GM21786 (cell line): Measurements from ENCODE around the gene UBE2D3.

Experiments
- ATAC-seq: cut with Tn5 transposase; IDR thresholded peaks from one replicate; pipeline ENCODE4 v1.9.1; 2021; ENCODE audit not compliant: unreplicated experiment

UBE2D3 gene

DNA sequence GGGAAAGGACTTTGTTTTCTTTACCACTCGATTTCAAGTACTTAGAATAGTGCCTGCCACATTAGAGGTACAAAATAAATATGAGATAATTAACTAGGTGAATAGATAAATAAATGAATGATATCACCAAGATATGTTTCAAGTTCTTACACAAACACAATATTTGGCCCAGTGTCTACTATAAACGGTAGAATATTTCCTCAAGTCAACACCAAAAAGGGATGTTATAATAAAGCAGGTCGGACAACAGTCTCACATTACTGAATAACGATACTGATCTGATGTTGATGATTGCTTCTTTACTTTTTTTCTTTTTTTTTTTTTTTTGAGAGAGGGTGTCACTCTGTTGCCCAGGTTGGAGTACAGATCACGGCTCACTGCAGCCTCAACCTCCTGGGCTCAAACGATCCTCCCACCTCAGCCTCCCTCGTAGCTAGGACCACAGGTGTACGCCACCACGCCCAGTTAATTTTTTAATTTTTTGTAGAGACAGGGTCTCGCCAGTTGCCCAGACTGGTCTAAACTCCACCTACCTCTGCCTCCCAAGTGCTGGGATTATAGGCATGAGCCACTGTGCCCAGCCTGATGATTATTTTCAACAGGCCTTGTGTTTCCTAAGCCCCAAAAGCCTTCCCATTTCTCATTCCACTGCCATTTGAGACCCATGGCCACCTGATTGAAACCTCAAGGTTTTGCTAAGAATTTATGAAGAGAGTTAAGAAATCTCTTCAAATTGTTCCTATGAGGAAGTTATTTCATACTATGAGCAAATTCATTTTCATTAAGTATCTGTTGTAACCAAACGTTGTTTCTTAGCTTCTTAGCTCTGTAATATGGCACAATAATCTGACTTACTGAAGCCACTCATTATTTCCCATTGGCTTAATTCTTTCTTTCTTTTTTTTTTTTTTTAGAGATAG is 68.8 kb downstream of the UBE2D3 start:
- no peak for ATAC-seq

DNA sequence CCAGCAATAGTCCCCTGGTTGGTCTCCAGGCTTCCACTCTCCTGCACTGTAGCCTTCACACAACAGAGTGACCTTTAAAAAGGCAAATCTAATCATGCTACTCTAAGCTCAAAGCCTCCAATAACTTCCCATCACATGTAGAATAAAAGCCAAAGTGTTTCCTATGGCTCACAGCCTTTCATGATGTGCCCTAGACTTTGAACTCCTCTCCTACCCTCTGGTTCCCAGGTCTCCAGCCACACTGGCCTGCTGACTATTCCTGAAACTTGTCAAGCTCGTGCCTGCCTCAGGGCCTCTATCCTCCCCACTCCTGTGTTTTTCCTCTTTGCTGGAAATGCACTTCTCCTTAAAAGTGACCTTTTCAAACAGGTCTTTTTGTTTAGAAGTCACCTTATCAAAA is 69.7 kb downstream of the UBE2D3 start:
- no peak for ATAC-seq

DNA sequence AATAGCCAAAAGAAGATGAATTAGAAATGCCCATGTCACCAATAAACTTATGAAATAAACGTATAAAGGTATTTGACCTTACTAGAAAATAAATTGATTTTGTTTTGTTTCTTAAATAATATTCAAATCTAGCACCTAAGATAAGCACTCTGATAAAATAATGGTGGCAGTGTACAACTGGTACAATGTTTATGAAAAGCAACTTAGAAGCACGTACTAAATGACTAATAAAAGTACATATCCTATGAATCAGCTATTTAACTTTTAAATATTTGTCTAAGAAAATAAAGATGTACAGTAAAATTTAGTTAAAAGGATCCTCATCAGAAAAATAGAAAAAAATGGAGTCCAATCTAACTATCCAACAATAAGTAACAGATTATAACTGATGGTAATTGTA is 73.3 kb downstream of the UBE2D3 start:
- ATAC-seq: no peak

DNA sequence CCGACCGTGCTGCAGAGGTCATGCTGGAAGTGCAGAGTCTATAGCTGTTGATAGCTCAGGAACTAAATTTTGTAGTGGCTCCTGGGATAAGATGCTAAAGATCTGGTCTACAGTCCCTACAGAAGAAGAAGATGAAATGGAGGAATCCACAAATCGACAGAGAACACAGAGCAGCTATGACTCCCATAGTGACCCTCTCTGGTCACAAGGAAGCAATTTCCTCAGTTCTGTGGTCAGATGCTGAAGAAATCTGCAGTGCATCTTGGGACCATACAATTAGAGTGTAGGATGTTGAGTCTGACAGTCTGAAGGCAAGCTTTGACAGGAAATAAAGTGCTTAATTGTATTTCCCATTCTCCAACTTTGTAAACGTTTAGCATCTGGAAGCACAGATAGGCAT is 75.4 kb downstream of the UBE2D3 start:
- no peak for ATAC-seq
